Measurements from ENCODE around the gene MAP3K13. TPM values are rescaled to one million over a fixed set of nuclear protein-coding genes. Genes with fewer than 3 reads are reported as not detected.
"Not testable (repeated sequence)": the region's sequence is repeated elsewhere in the genome, so short reads cannot be mapped to it uniquely, and the experiment has no call there.

MAP3K13 gene
- total RNA-seq, 1 donor = 16.3 TPM

DNA sequence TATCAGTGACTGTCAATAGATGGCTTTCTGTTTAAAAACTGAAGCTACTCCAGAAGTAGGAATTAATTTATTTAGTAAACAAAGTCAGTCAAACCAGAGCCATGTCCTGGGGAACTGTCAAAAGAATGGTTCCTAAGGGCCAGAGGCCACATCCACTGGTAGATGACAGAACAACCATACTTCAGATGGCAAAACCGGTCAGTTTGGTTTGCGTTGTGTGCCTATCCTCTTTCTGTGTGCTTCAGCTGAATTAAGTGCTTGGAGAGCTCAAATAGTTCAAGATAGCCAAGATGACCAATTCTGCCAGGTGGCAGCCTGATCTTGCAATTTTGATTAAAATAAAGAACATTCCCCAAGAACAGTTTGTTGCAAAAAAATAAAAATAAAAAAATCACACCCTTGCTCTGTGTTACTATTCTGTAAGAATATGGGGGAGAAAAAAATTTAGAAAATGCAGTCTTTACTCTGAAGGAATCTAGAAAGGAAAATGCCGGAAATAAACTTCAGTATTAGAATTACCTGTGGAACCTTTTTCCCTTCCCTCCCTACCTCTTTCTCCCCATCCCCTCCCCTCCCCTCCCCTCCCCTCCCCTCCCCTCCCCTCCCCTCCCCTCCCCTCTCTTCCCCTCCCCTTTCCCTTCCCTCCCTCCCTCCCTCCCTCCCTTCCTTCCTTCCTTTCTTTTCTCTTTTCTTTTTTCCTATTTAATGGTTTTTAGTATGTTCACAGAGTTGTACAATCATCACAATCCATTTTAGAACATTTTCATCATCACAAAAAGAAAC, 2.5 kb downstream of the MAP3K13 start:
- Histone ChIP-seq H4K20me1 (ENCODE audit: insufficient read depth, low read length) (peaks cover 7% of the 10 kb centered on the region), H2AFZ (ENCODE audit: low read length) (no peak overlapping the region), H3K9me3 (ENCODE audit: low read depth, low read length) (no peaks in the 10 kb centered on the region), H3K4me2 (ENCODE audit: insufficient read depth, low read length) (no peak overlapping the region), H3K4me3 (ENCODE audit: insufficient read depth, low read length) (no peak overlapping the region), H3K4me1 (ENCODE audit: insufficient read depth, low read length) (peaks cover 12% of the 10 kb centered on the region), H3K79me2 (ENCODE audit: insufficient read depth, low read length) (no peaks in the 10 kb centered on the region), H3K27me3 (ENCODE audit: insufficient read depth, low read length) (peaks cover 27% of the 10 kb centered on the region), H3K27ac (ENCODE audit: low read depth, low read length) (no peak overlapping the region), H3K36me3 (ENCODE audit: insufficient read depth, low read length) (no peaks in the 10 kb centered on the region)
- TF ChIP-seq, protein P1, sequence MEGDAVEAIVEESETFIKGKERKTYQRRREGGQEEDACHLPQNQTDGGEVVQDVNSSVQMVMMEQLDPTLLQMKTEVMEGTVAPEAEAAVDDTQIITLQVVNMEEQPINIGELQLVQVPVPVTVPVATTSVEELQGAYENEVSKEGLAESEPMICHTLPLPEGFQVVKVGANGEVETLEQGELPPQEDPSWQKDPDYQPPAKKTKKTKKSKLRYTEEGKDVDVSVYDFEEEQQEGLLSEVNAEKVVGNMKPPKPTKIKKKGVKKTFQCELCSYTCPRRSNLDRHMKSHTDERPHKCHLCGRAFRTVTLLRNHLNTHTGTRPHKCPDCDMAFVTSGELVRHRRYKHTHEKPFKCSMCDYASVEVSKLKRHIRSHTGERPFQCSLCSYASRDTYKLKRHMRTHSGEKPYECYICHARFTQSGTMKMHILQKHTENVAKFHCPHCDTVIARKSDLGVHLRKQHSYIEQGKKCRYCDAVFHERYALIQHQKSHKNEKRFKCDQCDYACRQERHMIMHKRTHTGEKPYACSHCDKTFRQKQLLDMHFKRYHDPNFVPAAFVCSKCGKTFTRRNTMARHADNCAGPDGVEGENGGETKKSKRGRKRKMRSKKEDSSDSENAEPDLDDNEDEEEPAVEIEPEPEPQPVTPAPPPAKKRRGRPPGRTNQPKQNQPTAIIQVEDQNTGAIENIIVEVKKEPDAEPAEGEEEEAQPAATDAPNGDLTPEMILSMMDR (IDR thresholded peaks at IDR 0.05; ENCODE audit: extremely low read depth, low read depth, low read length) = no peak
- no peak for DNase-seq (ENCODE audit: insufficient read length, low spot score, missing footprints)

DNA sequence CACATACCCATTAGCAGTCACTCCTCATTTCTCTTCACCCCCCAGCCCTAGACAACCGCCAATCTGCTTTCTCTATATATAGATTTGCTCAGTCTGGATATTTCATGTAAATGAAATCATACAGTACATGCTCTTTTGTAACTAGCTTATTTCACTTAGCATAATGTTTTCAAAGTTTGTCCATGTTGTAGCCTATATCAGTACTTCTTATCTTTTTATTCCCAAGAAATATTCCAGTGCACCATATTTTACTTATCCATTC, 3.1 kb downstream of the MAP3K13 start:
- no peak overlapping the region for H3K27ac ChIP-seq (ENCODE audit: low read depth, low read length)
- no peak overlapping the region for H3K4me2 ChIP-seq (ENCODE audit: insufficient read depth, low read length)
- no peak overlapping the region for H2AFZ ChIP-seq (ENCODE audit: low read length)
- H4K20me1 ChIP-seq (ENCODE audit: insufficient read depth, low read length) = peaks cover 7% of the 10 kb centered on the region
- H3K79me2 ChIP-seq (ENCODE audit: insufficient read depth, low read length) = no peaks in the 10 kb centered on the region
- TF ChIP-seq, protein P1 (IDR thresholded peaks at IDR 0.05; ENCODE audit: extremely low read depth, low read depth, low read length) = no peak
- no peak overlapping the region for H3K4me3 ChIP-seq (ENCODE audit: insufficient read depth, low read length)
- DNase-seq (ENCODE audit: insufficient read length, low spot score, missing footprints) = no peak
- peaks cover 12% of the 10 kb centered on the region for H3K4me1 ChIP-seq (ENCODE audit: insufficient read depth, low read length)
- H3K9me3 ChIP-seq (ENCODE audit: low read depth, low read length) = no peaks in the 10 kb centered on the region
- peaks cover 27% of the 10 kb centered on the region for H3K27me3 ChIP-seq (ENCODE audit: insufficient read depth, low read length)
- H3K36me3 ChIP-seq (ENCODE audit: insufficient read depth, low read length) = no peaks in the 10 kb centered on the region

DNA sequence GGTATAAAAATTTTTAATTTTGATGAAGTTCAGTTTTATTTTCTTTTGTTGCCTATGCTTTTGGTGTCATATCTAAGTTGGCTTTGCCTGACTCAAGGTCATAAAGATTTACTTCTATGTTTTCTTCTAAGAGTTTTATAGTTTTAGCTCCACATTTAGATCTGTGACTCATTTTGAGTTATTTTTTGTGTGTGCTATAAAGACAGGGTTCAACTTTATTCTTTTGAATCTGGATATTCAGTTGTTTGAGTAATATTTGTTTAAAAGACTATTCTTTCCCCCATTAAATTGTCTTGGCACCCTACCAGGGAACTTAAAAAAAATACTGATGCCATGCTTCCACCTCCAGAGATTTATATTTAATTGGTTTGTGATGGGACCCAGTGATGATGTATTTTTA, 4.0 kb downstream of the MAP3K13 start:
- TF ChIP-seq, protein P1 (IDR thresholded peaks at IDR 0.05; ENCODE audit: extremely low read depth, low read depth, low read length) = no peak

DNA sequence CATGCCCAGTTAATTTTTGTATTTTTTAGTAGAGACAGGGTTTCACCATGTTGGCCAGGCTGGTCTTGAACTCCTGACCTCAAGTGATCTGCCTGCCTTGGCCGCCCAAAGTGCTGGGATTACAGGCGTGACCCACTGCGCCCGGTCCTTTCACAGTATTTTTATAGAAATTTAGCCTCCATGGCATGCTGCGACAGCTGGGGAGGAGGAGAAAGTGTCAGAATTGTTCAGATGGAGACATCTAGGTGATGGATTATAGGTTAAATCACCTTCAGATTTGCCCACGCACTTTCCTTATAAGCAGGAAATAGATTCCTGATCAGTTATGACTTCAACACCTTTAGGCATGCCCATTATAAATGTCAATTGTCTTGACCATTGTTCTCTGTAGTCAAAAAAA, 7.4 kb downstream of the MAP3K13 start:
- not testable (repeated sequence) for H3K79me2 ChIP-seq (ENCODE audit: insufficient read depth, low read length); H3K27me3 ChIP-seq (ENCODE audit: insufficient read depth, low read length); H3K27ac ChIP-seq (ENCODE audit: low read depth, low read length); H3K4me2 ChIP-seq (ENCODE audit: insufficient read depth, low read length); H3K4me3 ChIP-seq (ENCODE audit: insufficient read depth, low read length); H3K4me1 ChIP-seq (ENCODE audit: insufficient read depth, low read length); H3K9me3 ChIP-seq (ENCODE audit: low read depth, low read length); DNase-seq (ENCODE audit: insufficient read length, low spot score, missing footprints); H4K20me1 ChIP-seq (ENCODE audit: insufficient read depth, low read length); H3K36me3 ChIP-seq (ENCODE audit: insufficient read depth, low read length); H2AFZ ChIP-seq (ENCODE audit: low read length)

More for the DNA sequence above, 4.0 kb downstream of the MAP3K13 start:
- no peak overlapping the region for H3K4me3 ChIP-seq (ENCODE audit: insufficient read depth, low read length)
- peaks cover 27% of the 10 kb centered on the region for H3K27me3 ChIP-seq (ENCODE audit: insufficient read depth, low read length)
- H3K9me3 ChIP-seq (ENCODE audit: low read depth, low read length) = no peaks in the 10 kb centered on the region
- H2AFZ ChIP-seq (ENCODE audit: low read length) = no peak overlapping the region
- H3K4me1 ChIP-seq (ENCODE audit: insufficient read depth, low read length) = peaks cover 12% of the 10 kb centered on the region
- no peak overlapping the region for H3K27ac ChIP-seq (ENCODE audit: low read depth, low read length)
- DNase-seq (ENCODE audit: insufficient read length, low spot score, missing footprints) = no peak
- peaks cover 7% of the 10 kb centered on the region for H4K20me1 ChIP-seq (ENCODE audit: insufficient read depth, low read length)
- no peaks in the 10 kb centered on the region for H3K36me3 ChIP-seq (ENCODE audit: insufficient read depth, low read length)
- no peaks in the 10 kb centered on the region for H3K79me2 ChIP-seq (ENCODE audit: insufficient read depth, low read length)
- no peak overlapping the region for H3K4me2 ChIP-seq (ENCODE audit: insufficient read depth, low read length)

Measured in osteoblast (primary cell).